Skeletal muscle tissue (tissue), 4 donors: ENCODE results near the gene HAO1. TPM values are rescaled to one million over a fixed set of nuclear protein-coding genes. Genes with fewer than 3 reads are reported as not detected.
"Not testable (repeated sequence)": the region's sequence is repeated elsewhere in the genome, so short reads cannot be mapped to it uniquely, and the experiment has no call there.

Experiments
- H3K27ac ChIP-seq: one replicate; pipeline ENCODE4 v1.7.0; 2013; ENCODE audit warnings: mild to moderate bottlenecking, low read depth, low read length, inconsistent platforms
- H3K27me3 ChIP-seq, 3 donors: one replicate each; pipeline ENCODE4 v1.7.0; 2013; ENCODE audit warnings: low read length in 3 of 3; ENCODE audit not compliant: control insufficient read depth in 3 of 3, insufficient read depth in 3 of 3
- H3K36me3 ChIP-seq, 3 donors: one replicate each; pipeline ENCODE4 v1.7.0; 2013; ENCODE audit warnings: low read length in 3 of 3; ENCODE audit not compliant: control insufficient read depth in 3 of 3, insufficient read depth in 3 of 3
- H3K4me1 ChIP-seq, 3 donors: one replicate each; pipeline ENCODE4 v1.7.0; 2013; ENCODE audit warnings: low read length in 3 of 3, mild to moderate bottlenecking in 3 of 3; ENCODE audit not compliant: control insufficient read depth in 3 of 3, insufficient read depth in 3 of 3
- H3K4me3 ChIP-seq, 3 donors: one replicate each; pipeline ENCODE4 v1.7.0; 2013; ENCODE audit warnings: low read length in 3 of 3
- H3K9ac ChIP-seq, 3 donors: one replicate each; pipeline ENCODE4 v1.7.0; 2013; ENCODE audit warnings: low read length in 3 of 3, mild to moderate bottlenecking in 3 of 3, moderate library complexity in 2 of 3, low read depth in 1 of 3
- H3K9me3 ChIP-seq, 3 donors: one replicate each; pipeline ENCODE4 v1.7.0; 2013; ENCODE audit warnings: low read length in 3 of 3; ENCODE audit not compliant: control insufficient read depth in 3 of 3
- total RNA-seq: library from RNA; depleted of rRNA; stranded (reverse); fragments of >200 nt; gene quantifications from one replicate; pipeline ENCODE4 v1.2.3, GENCODE V29; 2014
- donor health status: Osteomylitis.

HAO1 gene
- total RNA-seq, 1 donor from 2014 or later, result not detected

GRCh38 chr20:7971536-7972280 lies 31.4 kb upstream of the HAO1 start:
- no peaks in the 10 kb centered on the region for H3K4me1 ChIP-seq
- H3K27ac ChIP-seq, result no peak overlapping the region
- H3K36me3 ChIP-seq, result no peaks in the 10 kb centered on the region
- H3K9ac ChIP-seq, result no peak overlapping the region
- H3K9me3 ChIP-seq, result no peaks in the 10 kb centered on the region
- H3K4me3 ChIP-seq, result no peak overlapping the region
- no peaks in the 10 kb centered on the region for H3K27me3 ChIP-seq

GRCh38 chr20:7967199-7967844 lies 27.1 kb upstream of the HAO1 start:
- no peak overlapping the region for H3K27ac ChIP-seq
- no peaks in the 10 kb centered on the region for H3K36me3 ChIP-seq
- H3K9ac ChIP-seq, result no peak overlapping the region
- H3K9me3 ChIP-seq, result no peaks in the 10 kb centered on the region
- H3K27me3 ChIP-seq, result no peaks in the 10 kb centered on the region
- no peaks in the 10 kb centered on the region for H3K4me1 ChIP-seq
- no peak overlapping the region for H3K4me3 ChIP-seq

GRCh38 chr20:7966176-7966575 lies 25.9 kb upstream of the HAO1 start:
- Histone ChIP-seq H3K4me1 (no peaks in the 10 kb centered on the region), H3K27me3 (no peaks in the 10 kb centered on the region), H3K9ac (no peak overlapping the region), H3K4me3 (no peak overlapping the region), H3K36me3 (no peaks in the 10 kb centered on the region), H3K9me3 (no peaks in the 10 kb centered on the region), H3K27ac (no peak overlapping the region)

- no peaks in the 10 kb centered on the region for H3K36me3 ChIP-seq
- no peak overlapping the region for H3K9ac ChIP-seq
- no peaks in the 10 kb centered on the region for H3K27me3 ChIP-seq
- H3K27ac ChIP-seq, result no peak overlapping the region
- no peak overlapping the region for H3K4me3 ChIP-seq
- peaks cover 0 to 2% (median 0%) of the 10 kb centered on the region in 3 donors for H3K9me3 ChIP-seq
- no peaks in the 10 kb centered on the region for H3K4me1 ChIP-seq
Observed at GRCh38 chr20:7959484-7959883, 19.2 kb upstream of the HAO1 start.

GRCh38 chr20:7956561-7956960 lies 16.3 kb upstream of the HAO1 start:
- not testable (repeated sequence) for H3K4me1 ChIP-seq, H3K27ac ChIP-seq, H3K4me3 ChIP-seq, H3K36me3 ChIP-seq, H3K9me3 ChIP-seq, H3K9ac ChIP-seq, H3K27me3 ChIP-seq

GRCh38 chr20:7950387-7950786 lies 10.1 kb upstream of the HAO1 start:
- no peaks in the 10 kb centered on the region for H3K36me3 ChIP-seq
- H3K9ac ChIP-seq, result no peak overlapping the region
- peaks cover 0 to 3% (median 0%) of the 10 kb centered on the region in 3 donors for H3K9me3 ChIP-seq
- H3K4me3 ChIP-seq, result no peak overlapping the region
- H3K27ac ChIP-seq, result no peak overlapping the region
- H3K4me1 ChIP-seq, result no peaks in the 10 kb centered on the region
- no peaks in the 10 kb centered on the region for H3K27me3 ChIP-seq

- Histone ChIP-seq H3K4me3 (no peak overlapping the region), H3K4me1 (no peaks in the 10 kb centered on the region), H3K27ac (no peak overlapping the region), H3K9ac (no peak overlapping the region), H3K9me3 (peaks cover 0 to 3% (median 0%) of the 10 kb centered on the region in 3 donors), H3K36me3 (no peaks in the 10 kb centered on the region), H3K27me3 (no peaks in the 10 kb centered on the region)
Observed at GRCh38 chr20:7943891-7944290, 3.6 kb upstream of the HAO1 start.

GRCh38 chr20:7939663-7940062 lies 595 bp downstream of the HAO1 start:
- no peak overlapping the region for H3K27ac ChIP-seq
- no peak overlapping the region for H3K9ac ChIP-seq
- H3K36me3 ChIP-seq, result no peaks in the 10 kb centered on the region
- H3K4me1 ChIP-seq, result no peaks in the 10 kb centered on the region
- no peak overlapping the region for H3K4me3 ChIP-seq
- no peaks in the 10 kb centered on the region for H3K9me3 ChIP-seq
- H3K27me3 ChIP-seq, result no peaks in the 10 kb centered on the region

GRCh38 chr20:7938058-7938457 lies 2.2 kb downstream of the HAO1 start:
- H3K27ac ChIP-seq, result no peak overlapping the region
- H3K27me3 ChIP-seq, result no peaks in the 10 kb centered on the region
- H3K4me3 ChIP-seq, result no peak overlapping the region
- H3K36me3 ChIP-seq, result no peaks in the 10 kb centered on the region
- H3K4me1 ChIP-seq, result no peaks in the 10 kb centered on the region
- no peaks in the 10 kb centered on the region for H3K9me3 ChIP-seq
- no peak overlapping the region for H3K9ac ChIP-seq

GRCh38 chr20:7937328-7937727 lies 2.9 kb downstream of the HAO1 start:
- no peaks in the 10 kb centered on the region for H3K27me3 ChIP-seq
- no peak overlapping the region for H3K4me3 ChIP-seq
- H3K9me3 ChIP-seq, result no peaks in the 10 kb centered on the region
- no peaks in the 10 kb centered on the region for H3K36me3 ChIP-seq
- H3K4me1 ChIP-seq, result no peaks in the 10 kb centered on the region
- no peak overlapping the region for H3K9ac ChIP-seq
- H3K27ac ChIP-seq, result no peak overlapping the region
